ENCODE measurements around the gene SELENOO.

SELENOO gene

DNA sequence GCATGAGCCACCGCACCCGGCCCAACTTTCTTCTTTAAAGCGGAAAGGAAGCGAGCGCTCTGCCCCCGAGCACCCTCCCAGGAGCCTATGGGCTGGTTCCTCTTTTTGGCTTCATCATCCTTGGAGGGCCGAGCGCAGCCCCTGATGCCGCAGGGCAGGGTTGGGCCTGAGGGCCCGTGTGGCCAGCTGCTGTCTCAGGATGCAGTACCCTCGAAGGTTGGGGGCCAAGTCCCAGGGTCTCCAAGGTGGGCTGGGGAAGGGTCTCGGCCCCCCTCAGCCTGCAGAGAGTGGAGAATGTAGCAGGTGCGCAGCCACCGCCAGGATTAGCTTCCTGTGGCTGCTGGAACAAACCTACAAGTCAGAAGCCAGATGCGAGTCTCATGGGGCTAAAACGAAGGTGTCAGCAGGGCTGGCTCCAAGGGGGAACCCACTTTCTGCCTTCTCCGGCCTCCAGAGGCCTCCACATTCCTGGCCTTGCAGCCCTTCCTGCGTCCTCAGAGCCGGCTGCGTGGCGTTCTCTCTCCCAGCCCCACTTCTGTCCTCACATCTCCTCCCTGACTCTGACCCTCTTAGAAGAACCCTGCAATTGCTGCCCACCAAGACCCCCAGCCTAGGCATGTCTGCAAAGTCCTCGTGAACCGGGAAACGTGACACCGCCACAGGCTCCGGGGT is 27.4 kb upstream of the SELENOO start:
- DNase-seq = peak; percentile 71

DNA sequence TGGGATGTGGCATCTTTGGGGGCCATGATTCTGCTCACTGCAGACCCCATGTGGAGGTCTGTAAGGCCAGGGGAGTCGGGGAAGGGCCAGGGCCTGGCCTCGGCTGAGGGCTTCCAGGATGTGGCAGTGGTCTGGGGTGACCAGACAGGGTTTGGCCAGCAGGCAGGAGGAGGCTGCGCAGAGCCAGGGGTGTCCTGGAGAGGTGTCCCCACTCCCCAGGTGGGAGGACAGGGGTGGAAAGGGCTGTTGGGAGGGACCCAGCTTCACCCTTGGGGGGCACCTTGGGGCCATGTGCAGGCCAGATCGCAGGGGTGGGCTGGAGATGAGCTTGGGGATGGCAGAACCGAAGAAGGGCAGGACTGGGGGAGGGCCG is 26.8 kb upstream of the SELENOO start:
- no peak for DNase-seq

DNA sequence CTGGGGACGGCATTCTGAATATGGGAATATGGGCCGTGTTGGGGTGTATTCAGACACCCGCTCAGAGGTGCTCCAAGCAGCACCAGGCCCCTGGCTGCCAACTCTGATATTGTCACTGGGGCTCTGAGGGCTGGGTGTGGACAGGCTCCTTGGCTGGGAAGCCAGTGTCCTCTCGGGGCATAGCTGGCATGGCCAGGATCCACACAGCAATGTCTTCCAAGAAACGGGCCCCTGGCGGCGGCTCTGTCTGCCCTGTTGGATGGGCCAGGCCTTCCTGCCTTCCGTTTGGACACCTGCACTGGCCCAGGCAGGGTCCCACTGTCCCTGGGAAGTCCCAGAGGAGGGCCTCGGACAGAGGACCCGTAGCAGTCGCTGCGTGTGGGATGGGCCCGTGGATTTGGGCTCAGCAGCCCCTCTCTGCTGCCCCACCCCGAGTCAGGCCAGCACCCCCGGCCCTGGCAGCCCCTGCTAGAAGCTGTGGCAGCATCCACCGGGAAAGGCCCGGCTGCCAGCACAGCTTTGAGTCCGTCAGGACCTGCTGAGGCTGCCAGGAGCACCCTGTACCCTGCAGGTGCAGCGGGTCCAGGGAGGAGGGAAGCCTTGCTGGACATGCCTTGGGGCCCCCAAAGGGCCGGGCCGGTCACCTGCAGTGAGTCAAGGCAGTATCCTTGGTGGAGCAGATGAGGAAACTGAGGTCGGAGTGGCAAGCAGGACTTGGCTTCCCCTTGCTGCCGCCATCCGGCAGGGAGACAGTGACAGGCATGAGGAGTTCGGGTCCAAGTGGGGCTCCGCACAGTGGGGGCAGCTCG is 26.2 kb upstream of the SELENOO start:
- DNase-seq = no peak

DNA sequence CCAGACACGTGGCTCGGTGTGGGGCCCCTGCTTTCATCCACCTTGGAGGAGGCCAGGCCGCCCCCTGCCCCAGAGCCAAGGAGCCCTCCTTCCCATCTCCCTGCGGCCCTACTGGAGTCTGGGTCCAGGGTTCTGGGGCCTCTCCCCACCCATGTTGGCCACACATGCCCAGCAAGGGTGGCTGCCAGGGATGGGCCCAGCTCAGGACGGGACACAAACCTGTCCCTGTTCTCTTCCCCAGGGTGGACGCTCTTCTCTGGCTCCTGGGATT is 25.7 kb upstream of the SELENOO start:
- DNase-seq = no peak

DNA sequence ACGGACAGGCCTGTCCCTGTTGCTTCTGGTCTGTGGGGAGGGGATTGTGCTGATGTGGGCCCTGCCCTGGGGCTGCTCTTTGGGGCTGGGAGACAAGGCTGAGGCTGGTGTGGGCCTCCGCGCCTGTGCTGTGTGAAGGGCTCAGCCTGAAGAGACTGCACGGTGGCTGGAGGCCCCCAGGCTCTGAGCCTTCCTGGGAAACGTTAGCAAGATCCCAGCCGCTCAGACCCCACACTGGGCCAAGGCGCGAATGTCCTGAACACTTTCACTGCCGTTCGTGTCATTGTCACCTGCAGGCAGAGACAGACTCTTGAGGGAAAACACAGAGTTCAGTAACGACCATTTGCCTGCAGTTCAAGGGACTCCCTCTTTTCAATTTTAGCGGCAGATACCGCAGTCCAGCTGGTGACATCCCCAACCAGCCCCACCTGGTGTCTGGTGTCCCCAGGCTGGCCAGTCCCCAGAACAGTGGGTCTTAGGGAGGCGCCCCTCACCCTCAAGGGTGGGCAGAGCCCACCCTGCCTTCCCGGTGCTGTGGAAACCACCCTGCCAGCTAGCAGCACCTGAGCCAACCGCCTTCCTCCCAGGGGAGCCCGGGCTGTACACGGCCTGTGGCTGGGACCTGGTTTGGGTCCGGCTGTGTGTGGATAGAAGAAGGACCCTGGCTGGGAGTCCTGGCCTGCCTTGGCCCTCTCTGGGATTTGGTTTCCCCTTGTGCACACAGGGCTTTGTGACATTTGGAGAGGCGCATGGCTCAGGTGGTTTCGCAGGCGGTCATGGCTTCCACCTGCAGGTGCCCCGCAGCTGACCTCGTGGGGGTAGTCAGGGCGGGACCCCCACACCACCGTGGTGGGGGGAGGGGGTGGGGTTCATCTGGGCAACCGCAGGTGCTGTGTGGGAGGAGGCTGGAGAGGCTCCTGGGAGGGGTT is 24.6 kb upstream of the SELENOO start:
- DNase-seq = no peak

DNA sequence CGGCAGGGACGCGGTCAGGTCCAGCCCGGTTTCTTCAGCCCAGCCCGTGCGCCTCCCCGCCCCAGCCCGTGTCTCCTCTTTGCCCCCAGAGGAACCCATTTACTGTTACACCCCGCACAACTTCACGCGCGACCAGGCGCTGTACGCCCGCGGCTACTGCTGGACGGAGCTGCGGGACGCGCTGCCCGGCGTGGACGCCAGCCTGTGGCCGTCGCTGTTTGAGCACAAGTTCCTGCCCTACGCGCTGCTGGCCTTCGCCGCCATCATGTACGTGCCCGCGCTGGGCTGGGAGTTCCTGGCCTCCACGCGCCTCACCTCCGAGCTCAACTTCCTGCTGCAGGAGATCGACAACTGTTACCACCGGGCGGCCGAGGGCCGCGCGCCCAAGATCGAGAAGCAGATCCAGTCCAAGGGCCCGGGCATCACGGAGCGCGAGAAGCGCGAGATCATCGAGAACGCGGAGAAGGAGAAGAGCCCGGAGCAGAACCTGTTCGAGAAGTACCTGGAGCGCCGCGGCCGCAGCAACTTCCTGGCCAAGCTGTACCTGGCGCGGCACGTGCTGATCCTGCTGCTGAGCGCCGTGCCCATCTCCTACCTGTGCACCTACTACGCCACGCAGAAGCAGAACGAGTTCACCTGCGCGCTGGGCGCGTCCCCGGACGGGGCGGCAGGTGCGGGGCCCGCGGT is 23.8 kb upstream of the SELENOO start:
- DNase-seq = no peak

DNA sequence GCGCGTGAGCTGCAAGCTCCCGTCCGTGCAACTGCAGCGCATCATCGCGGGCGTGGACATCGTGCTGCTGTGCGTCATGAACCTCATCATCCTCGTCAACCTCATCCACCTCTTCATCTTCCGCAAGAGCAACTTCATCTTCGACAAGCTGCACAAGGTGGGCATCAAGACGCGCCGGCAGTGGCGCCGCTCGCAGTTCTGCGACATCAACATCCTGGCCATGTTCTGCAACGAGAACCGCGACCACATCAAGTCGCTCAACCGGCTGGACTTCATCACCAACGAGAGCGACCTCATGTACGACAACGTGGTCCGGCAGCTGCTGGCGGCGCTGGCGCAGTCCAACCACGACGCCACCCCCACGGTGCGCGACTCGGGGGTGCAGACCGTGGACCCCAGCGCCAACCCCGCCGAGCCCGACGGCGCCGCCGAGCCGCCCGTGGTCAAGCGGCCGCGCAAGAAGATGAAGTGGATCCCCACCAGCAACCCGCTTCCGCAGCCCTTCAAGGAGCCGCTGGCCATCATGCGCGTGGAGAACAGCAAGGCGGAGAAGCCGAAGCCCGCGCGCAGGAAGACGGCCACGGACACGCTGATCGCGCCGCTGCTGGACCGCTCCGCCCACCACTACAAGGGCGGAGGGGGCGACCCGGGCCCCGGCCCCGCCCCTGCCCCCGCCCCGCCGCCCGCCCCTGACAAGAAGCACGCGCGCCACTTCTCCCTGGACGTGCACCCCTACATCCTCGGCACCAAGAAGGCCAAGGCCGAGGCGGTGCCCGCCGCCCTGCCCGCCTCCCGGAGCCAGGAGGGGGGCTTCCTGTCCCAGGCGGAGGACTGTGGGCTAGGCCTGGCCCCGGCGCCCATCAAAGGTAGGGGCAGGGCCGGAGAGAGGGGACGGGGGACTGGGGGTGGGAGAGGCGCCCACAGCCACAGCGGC is 23.0 kb upstream of the SELENOO start:
- DNase-seq = no peak

DNA sequence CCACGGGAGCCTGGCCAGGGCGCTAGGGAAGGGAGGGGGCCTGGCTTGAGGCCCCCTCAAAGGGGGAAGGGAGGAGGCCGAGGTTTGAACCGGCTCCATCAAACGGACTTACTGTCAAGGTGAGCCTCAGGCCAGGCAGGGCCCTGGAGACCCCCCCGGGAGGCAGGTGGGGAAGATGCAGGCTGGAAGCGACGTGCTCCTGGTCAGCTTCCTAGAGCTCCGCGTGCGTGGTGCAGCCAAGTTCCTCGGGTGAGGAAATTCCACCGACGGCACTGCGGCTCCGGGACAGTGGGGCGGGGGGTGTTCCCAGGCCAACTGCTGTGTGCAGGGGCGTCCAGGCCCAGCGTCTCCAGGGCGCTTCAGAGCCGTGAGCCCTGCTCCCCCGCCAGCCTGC is 22.3 kb upstream of the SELENOO start:
- DNase-seq = no peak

DNA sequence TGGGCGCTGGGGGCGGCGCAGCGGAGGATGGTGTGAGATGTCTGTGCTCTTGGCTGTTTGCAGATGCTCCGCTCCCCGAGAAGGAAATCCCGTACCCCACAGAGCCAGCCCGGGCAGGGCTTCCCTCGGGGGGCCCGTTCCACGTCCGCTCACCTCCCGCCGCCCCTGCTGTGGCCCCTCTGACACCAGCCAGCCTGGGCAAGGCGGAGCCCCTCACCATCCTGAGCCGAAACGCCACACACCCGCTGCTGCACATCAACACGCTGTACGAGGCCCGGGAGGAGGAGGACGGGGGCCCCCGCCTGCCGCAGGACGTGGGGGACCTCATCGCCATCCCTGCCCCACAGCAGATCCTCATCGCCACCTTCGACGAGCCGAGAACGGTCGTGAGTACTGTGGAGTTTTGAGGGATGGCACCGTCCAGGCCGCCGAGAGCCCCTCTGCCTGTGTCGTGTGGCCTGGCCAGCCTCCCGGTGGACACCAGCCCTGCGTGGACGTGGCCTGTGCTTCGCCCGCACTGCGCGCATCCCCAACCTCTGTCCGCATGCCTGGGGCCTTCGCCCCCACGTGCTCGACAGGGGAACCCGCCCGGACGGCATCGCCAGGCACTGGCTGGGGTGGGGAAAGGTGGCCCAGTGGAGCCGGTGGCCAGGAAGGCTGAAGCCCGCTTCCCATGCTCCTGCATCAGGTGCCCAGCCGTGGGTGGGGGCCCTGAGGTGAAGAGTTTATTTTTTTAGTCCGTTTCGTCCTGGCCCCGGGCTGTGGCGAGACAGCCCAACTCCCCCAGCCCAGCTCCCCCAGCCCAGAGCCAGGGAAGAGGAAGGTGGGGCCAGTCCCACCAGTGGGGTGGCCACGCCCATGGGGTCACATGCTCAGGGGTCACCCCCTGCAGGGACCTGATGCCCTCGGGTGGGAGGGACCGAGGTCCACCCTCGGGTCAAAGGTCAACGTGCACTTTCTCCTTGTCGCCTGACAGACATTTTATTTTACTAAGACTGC is 21.6 kb upstream of the SELENOO start:
- no peak for DNase-seq

DNA sequence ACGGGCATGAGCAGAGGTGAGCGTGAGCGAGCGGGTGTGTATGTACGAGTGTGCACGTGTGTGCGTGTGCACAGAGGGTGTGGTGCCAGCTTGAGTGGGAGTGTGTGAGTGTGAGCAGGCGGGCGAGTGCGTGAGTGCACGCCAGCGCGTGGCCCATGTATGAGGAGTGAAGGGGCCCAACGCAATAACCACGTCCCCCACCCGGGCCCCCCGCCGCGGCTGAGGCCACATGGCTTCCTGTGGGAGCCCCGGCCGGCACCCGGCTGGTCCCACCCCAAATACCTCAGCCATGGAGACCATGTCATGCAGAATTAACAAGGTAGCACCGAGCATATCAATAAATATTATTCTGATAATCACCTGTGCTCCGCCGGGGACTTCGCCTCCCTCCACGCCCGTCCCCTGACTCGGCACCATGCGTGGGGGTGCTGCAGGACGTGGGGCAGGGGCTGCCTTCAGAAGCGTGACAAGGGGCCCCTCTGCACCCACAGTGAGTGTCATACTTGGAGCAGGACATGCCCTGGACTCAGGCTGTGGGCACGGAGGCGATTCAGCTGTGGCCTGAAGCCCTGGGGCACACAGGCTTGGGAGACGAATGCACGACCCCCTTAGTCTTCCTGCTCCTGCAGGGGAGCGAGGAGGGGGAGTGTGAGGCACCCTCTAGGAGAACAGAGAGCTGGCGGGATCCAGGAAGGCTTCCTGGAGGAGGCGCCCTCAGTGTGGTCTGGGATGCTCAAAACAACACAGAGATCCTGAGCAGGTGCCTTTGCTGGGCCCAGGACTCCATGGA is 20.7 kb upstream of the SELENOO start:
- no peak for DNase-seq

DNA sequence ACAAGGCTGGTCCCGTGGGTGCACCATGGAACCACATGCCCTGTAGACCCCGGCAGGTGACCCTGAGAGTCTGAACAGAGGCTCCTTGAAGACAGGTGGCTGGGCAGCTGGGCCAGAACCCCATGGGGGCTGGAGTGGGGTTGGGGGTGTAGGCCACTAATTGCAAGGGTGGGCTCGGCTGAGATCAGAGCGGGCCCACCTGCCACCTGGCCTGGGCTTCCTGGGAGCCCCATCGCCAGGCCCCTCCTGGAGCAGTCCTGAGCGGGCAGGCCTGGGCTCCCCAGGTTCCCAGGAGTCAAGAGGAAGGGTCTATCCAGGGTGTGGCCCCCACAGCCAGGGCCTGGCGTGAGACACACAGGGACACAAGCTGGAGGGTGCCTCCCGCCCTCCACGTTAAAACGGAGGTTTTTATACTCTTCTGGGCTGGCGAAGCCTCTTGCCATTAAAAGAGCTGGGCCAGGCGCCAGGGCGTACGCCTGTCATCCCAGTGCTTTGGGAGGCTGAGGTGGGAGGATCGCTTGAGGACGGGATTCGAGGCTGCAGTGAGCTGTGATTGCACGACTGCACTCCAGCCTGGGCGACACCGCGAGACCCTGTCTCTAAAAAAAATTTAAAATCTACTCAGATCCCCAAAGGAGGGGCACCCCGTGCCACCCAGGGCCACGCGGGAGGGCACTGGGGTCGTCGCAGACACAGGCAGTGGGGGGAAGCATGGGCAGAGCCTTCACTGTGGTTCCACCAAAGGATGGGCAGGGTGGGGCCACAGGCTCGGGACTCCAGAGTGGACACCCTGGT is 19.9 kb upstream of the SELENOO start:
- no peak for DNase-seq

DNA sequence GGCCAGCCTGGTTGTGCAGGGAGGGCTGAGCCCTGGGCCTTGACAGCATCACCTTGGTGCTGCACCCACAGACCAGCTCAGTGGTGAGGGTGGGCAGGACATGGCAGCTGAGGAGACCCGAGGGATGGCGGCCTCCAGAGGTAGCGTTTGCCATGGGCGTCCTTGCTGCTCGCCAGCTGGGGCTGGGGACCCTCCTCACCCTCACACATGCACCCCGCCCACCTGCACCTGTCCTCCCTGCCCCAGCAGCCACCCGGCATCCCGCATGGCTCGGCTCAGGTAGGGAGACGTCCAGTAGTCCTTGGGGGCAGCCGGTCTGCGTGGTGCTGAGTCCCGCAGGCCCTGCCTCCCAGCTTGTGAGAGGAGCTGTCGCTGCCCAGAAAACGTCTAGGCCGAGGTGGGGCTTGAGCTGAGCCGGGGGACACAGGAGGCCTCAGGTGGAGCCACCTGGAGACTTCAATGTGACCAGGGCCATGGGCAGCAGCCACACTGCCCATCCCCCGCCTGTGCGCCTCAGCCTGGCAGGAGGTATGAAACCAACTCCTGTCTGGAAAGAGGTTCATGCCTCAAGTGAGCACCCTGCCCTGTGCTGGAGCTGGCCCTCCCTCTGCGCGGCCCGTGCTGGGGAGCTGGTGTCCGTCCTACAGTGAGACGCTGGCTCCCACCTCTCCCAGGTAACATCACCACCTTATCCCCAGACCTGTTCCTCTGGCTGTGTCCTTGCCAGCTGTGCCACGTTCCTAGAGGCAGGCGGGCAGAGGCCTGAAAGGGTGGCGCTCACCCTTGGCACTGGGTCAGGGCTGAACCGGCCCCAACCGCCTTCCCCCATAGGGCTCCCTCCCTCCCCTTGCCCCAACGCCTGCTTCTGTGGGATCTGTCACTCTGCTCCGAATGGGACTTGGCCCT is 18.4 kb upstream of the SELENOO start:
- no peak for DNase-seq

DNA sequence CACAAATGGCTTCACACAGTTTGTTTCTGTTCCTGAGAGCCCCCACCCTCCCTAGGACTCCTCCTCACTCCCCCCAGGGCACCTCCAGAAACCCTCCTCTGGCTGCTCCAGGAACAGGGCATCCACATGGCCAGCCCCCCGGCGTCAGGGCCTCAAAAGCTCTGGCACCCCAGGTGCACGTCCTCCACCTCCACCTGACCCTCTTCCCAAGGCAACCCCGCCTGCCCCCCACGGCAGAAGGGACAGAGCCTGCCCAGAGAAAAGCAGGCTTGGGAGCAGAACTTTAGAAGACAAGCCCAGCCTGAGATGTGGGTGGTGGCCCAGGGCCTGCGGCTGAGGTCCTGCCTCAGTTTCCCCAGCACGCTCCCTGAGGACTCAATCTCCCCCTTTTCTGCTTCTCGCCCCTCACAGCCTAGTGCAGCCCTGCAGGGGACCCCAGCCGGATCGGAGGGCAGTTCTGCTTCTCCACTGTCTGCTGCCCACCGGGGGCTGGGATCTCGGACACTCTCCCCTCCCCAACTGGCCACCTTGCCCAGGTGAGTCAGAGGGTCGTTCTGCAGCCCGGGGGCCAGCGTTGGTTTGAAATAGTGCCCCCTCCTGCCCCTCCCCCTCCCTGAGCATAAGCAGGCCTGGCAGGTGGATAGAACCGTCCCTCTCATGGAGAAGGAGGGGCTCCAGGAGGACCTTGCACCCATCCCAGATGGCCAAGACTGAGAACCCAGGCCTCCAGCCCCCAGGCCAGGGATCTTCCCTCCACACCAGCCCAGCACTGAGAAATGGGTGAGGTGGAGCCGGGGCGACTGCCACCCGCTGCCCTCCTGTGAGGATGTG is 17.5 kb upstream of the SELENOO start:
- no peak for DNase-seq

DNA sequence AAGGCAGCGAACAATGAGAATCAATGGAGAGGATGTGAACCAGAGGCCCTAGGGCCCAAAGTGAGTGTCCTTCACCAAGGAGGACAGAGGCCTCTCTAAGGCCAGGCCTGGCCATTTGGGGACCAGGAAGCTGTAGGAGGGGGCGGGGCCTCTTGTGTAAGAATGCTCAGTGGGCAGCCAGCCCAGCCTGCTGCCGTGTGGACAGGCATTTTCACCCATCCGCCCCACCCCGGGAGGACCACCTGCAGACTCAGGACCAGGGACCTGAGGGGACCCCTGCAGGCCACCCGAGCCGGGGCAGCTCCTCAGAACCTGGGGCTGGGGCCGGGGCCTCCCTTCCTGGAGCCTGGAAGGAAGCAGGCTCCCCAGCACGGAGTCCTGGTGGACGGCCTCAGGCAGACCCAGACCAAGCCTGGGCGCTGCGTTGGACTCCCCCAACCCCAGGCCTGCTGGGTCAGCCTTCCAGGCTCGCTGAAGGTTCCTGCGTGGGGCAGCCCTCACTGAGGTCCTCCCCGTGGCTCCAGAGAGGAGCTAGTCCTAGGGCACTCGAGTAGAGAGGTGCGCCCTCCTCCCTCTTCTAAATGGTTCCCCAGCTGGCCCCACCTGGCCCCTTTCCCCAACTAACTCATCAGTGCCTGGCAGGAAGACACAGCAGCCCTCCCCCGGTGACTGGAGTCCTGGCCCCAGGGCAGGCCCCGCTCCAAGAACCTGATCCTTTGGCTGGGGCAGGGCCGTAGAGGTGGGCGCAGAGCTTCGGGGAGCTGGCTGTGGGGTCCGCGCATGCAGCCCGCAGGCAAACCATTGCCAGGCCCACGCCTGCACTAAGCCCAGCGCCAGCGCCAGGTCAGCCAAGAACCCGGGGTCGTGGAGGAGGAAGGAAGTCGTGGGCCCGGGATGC is 16.6 kb upstream of the SELENOO start:
- peak; percentile 58 for DNase-seq

DNA sequence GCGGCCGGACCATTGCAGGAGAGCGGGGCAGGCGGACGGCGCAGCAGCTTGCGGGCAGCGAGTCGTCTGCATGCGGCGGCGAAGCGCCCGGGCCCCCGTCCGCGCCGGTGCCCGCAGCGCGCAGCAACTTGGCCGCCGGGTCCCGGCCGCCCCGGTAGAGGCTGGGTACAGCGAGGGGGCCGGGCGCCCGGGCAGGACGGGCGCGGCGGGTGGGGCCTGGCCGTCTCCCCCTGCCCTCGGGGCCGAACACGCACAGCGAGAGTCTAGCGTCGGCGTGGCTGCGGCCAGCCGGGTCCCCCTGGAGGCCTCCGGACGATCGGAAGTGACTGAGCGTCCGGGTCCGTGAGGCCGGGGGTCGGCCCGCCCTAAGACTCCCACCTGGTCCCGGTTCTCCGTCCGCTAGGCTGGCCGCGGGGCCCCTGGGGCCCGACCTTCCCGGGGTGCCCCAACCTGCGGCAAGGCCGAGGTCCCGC is 15.9 kb upstream of the SELENOO start:
- no peak for DNase-seq

Measured in hematopoietic multipotent progenitor cell treated with erythropoietin and hydrocortisone succinate and interleukin-3 and kit ligand, for 4 days (in vitro differentiated cells).